ENCODE results near the gene NHLRC3.

- TF ChIP-seq, protein P1, sequence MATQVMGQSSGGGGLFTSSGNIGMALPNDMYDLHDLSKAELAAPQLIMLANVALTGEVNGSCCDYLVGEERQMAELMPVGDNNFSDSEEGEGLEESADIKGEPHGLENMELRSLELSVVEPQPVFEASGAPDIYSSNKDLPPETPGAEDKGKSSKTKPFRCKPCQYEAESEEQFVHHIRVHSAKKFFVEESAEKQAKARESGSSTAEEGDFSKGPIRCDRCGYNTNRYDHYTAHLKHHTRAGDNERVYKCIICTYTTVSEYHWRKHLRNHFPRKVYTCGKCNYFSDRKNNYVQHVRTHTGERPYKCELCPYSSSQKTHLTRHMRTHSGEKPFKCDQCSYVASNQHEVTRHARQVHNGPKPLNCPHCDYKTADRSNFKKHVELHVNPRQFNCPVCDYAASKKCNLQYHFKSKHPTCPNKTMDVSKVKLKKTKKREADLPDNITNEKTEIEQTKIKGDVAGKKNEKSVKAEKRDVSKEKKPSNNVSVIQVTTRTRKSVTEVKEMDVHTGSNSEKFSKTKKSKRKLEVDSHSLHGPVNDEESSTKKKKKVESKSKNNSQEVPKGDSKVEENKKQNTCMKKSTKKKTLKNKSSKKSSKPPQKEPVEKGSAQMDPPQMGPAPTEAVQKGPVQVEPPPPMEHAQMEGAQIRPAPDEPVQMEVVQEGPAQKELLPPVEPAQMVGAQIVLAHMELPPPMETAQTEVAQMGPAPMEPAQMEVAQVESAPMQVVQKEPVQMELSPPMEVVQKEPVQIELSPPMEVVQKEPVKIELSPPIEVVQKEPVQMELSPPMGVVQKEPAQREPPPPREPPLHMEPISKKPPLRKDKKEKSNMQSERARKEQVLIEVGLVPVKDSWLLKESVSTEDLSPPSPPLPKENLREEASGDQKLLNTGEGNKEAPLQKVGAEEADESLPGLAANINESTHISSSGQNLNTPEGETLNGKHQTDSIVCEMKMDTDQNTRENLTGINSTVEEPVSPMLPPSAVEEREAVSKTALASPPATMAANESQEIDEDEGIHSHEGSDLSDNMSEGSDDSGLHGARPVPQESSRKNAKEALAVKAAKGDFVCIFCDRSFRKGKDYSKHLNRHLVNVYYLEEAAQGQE (IDR thresholded peaks at IDR 0.05; ENCODE audit: insufficient read depth in 1 of 2, low read depth in 2 of 2, low read length in 2 of 2), result no peak
- no peak for TF ChIP-seq SIN3A (IDR thresholded peaks at IDR 0.05; ENCODE audit: borderline replicate concordance, insufficient read depth, low read length)
- no peak for TF ChIP-seq TAF1 (IDR thresholded peaks at IDR 0.05; ENCODE audit: borderline replicate concordance, insufficient read depth, low read length)
Measured at GRCh38 chr13:38990693-38991092, 47.6 kb upstream of the NHLRC3 start, which contains the start of gene STOML3.
